DND-41 (cell line): ENCODE results near the gene PBRM1.

ENCODE experiments used
- ATAC-seq: fragments of 200-7000 bp; cut with Tn5 transposase; 3 replicates; pipeline ENCODE4 v1.9.1; 2021; ENCODE audit warnings: low read depth; ENCODE audit not compliant: insufficient read depth
- DNase-seq: peaks from one replicate; pipeline ENCODE4 v3.0.0-alpha.2; 2020
- H2AFZ ChIP-seq: 2 replicates; pipeline ENCODE4 v1.6.0; 2012; ENCODE audit warnings: low read depth, low read length
- H3K27ac ChIP-seq: 2 replicates; pipeline ENCODE4 v1.5.1; 2012; ENCODE audit warnings: low read length, inconsistent platforms
- H3K27me3 ChIP-seq: fragments of 200-600 bp; sonication (generic); 2 replicates; pipeline ENCODE4 v1.6.0; 2012; ENCODE audit warnings: low read length, mild to moderate bottlenecking, inconsistent platforms; ENCODE audit not compliant: insufficient read depth, poor library complexity
- H3K36me3 ChIP-seq: 2 replicates; pipeline ENCODE4 v1.5.1; 2012; ENCODE audit warnings: low read length, inconsistent platforms; ENCODE audit not compliant: insufficient read depth
- H3K4me1 ChIP-seq: 2 replicates; pipeline ENCODE4 v1.5.1; 2012; ENCODE audit warnings: mild to moderate bottlenecking, low read length; ENCODE audit not compliant: insufficient read depth
- H3K4me2 ChIP-seq: 2 replicates; pipeline ENCODE4 v1.6.0; 2012; ENCODE audit warnings: mild to moderate bottlenecking, moderate library complexity, low read length, inconsistent platforms; ENCODE audit not compliant: insufficient read depth
- H3K4me3 ChIP-seq, 2 experiments: fragments of 200-600 bp in 1 of 2; shearing (Covaris generic) in 1 of 2; 2 replicates each; pipeline ENCODE4 v1.5.1; 2012 to 2016; ENCODE audit warnings: inconsistent platforms in 2 of 2, low read length in 2 of 2, mild to moderate bottlenecking in 2 of 2, low read depth in 1 of 2, moderate library complexity in 1 of 2
- H3K79me2 ChIP-seq: 2 replicates; pipeline ENCODE4 v1.6.0; 2012; ENCODE audit warnings: low read length, inconsistent platforms; ENCODE audit not compliant: insufficient read depth
- H3K9ac ChIP-seq: 2 replicates; pipeline ENCODE4 v1.6.0; 2012; ENCODE audit warnings: low read depth, mild to moderate bottlenecking, inconsistent platforms, low read length, moderate library complexity
- H3K9me3 ChIP-seq: 2 replicates; pipeline ENCODE4 v1.5.1; 2012; ENCODE audit warnings: low read length, moderate library complexity, mild to moderate bottlenecking, inconsistent platforms; ENCODE audit not compliant: insufficient read depth, severe bottlenecking
- H4K20me1 ChIP-seq: 2 replicates; pipeline ENCODE4 v1.6.0; 2012; ENCODE audit warnings: low read length; ENCODE audit not compliant: insufficient read depth
- EZH2 ChIP-seq: IDR thresholded peaks from 3 replicates; pipeline ENCODE4 v1.6.1; 2012; ENCODE audit warnings: borderline replicate concordance, low read depth, mild to moderate bottlenecking, moderate library complexity, low read length, inconsistent platforms; ENCODE audit not compliant: severe bottlenecking
- TF ChIP-seq, protein P1 (sequence below): IDR thresholded peaks from 2 replicates; pipeline ENCODE4 v1.5.1; 2012; ENCODE audit warnings: borderline replicate concordance, low read length, moderate library complexity, mild to moderate bottlenecking; ENCODE audit not compliant: poor library complexity, severe bottlenecking; ENCODE audit errors: extremely low read depth

The PBRM1 gene

DNA sequence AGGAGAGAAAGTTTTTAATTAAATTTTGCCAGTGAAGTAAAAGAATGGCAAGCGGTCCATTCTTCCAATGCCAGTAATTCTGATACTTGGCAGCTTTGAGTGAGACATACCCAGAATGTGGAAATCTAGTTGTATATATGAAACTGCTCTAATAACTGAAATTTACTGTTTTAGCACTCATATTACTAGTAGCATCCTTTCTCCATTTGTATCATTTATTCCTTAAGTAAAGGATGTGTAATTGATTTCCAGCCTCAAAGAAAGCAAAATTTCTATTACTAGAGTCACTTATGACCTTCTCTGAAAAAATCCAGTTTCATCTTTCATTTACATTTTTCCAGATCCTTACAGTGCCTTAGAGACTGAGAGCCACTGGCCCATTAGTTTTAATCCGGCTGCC, 65.1 kb downstream of the PBRM1 start:
- no peaks in the 10 kb centered on the region for H3K4me1 ChIP-seq
- H3K27me3 ChIP-seq: no peaks in the 10 kb centered on the region
- no peak overlapping the region for H3K4me3 ChIP-seq
- no peak overlapping the region for H2AFZ ChIP-seq
- ATAC-seq: no peak
- no peak for TF ChIP-seq EZH2
- H3K27ac ChIP-seq: no peak overlapping the region
- 0 out of 2 replicates have a peak, but pooled peaks cover 3% of the 10 kb centered on the region for H4K20me1 ChIP-seq
- H3K9ac ChIP-seq: no peak overlapping the region
- no peaks in the 10 kb centered on the region for H3K9me3 ChIP-seq
- H3K4me2 ChIP-seq: no peak overlapping the region
- peaks cover 6% of the 10 kb centered on the region for H3K79me2 ChIP-seq
- peaks cover 86% of the 10 kb centered on the region for H3K36me3 ChIP-seq
- no peak for DNase-seq

DNA sequence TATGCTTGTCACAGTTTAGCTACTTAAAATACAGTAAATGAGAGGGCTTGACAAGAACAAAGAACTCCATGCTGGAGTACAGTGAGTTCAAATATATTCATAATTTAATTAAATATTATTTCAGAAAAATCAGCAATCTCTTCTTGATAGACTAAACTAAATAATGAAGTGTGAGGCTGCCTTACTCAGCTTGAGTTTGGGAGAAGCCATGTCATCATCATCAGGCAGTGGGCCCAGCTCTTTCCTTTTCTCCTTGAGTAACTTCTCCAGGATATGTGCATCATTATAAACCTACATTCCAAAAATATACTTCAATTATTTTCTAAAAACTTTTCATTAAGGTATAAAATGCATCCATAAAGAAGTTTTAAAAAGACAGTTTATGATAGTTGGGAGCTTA, 70.5 kb downstream of the PBRM1 start:
- H3K27me3 ChIP-seq: no peaks in the 10 kb centered on the region
- DNase-seq (no peak), ATAC-seq (no peak)
- H4K20me1 ChIP-seq: no peaks in the 10 kb centered on the region
- peaks cover 93% of the 10 kb centered on the region for H3K36me3 ChIP-seq
- H3K27ac ChIP-seq: no peak overlapping the region
- TF ChIP-seq, protein P1, sequence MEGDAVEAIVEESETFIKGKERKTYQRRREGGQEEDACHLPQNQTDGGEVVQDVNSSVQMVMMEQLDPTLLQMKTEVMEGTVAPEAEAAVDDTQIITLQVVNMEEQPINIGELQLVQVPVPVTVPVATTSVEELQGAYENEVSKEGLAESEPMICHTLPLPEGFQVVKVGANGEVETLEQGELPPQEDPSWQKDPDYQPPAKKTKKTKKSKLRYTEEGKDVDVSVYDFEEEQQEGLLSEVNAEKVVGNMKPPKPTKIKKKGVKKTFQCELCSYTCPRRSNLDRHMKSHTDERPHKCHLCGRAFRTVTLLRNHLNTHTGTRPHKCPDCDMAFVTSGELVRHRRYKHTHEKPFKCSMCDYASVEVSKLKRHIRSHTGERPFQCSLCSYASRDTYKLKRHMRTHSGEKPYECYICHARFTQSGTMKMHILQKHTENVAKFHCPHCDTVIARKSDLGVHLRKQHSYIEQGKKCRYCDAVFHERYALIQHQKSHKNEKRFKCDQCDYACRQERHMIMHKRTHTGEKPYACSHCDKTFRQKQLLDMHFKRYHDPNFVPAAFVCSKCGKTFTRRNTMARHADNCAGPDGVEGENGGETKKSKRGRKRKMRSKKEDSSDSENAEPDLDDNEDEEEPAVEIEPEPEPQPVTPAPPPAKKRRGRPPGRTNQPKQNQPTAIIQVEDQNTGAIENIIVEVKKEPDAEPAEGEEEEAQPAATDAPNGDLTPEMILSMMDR: no peak
- no peak for TF ChIP-seq EZH2
- H2AFZ ChIP-seq: no peak overlapping the region
- no peak overlapping the region for H3K4me2 ChIP-seq
- H3K79me2 ChIP-seq: no peaks in the 10 kb centered on the region; the same call in 1 of the 2 replicates
- no peak overlapping the region for H3K4me3 ChIP-seq
- no peaks in the 10 kb centered on the region for H3K4me1 ChIP-seq
- H3K9me3 ChIP-seq: no peaks in the 10 kb centered on the region
- H3K9ac ChIP-seq: no peak overlapping the region

DNA sequence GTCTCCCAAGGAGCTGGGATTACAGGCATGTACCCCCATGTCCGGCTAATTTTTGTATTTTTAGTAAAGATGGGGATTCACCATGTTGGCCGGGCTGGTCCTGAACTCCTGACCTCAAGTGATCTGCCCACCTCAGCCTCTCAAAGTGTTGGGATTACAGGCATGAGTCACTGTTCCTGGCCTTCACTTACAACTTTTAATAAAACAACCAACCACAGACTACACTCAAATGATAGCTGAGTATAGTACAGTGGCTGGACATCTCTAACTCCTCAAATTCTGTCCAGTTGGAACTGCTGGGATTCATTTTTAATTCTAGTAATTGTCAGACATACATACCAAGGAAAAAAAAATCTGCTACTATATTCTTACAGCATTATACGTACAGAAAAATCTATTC, 71.0 kb downstream of the PBRM1 start:
- DNase-seq (no peak), ATAC-seq (no peak)
- no peak overlapping the region for H3K9ac ChIP-seq
- peaks cover 3% of the 10 kb centered on the region; the same call in 1 of the 2 replicates for H3K79me2 ChIP-seq
- H3K4me2 ChIP-seq: no peak overlapping the region
- TF ChIP-seq, protein P1: no peak
- TF ChIP-seq EZH2: no peak
- no peak overlapping the region for H3K27ac ChIP-seq
- no peaks in the 10 kb centered on the region for H4K20me1 ChIP-seq
- H3K9me3 ChIP-seq: no peaks in the 10 kb centered on the region
- H3K4me1 ChIP-seq: no peaks in the 10 kb centered on the region
- H3K4me3 ChIP-seq: no peak overlapping the region
- no peaks in the 10 kb centered on the region for H3K27me3 ChIP-seq
- no peak overlapping the region for H2AFZ ChIP-seq
- peaks cover 93% of the 10 kb centered on the region for H3K36me3 ChIP-seq

DNA sequence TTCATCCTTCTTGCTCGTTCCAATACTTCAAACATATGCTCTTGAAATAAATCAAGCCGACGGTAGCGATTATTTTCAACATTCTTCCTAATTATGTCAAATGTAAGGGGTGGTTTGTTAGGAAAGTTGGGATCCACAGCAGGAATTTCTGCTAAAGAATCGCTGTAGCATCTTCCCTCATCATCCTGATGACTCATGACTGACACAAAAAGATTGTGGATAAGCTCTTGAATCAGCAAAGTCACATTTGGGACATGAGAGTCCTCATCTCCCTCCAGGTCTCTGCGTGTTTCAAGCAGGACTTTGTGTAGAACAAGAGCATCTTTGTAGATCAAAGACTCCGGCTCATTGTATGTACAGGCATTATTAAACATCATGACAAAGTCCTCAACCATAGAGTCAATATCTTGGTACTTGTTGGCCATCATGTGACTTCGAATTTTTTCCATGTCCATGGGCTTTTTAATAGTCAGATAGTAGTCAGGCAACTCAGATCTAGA, 76.3 kb downstream of the PBRM1 start:
- Histone ChIP-seq H3K27ac (no peak overlapping the region), H3K4me2 (no peak overlapping the region), H3K9me3 (no peaks in the 10 kb centered on the region), H2AFZ (no peak overlapping the region), H3K4me3 (no peak overlapping the region), H3K9ac (no peak overlapping the region), H3K36me3 (peaks cover 95% of the 10 kb centered on the region), H3K27me3 (no peaks in the 10 kb centered on the region), H4K20me1 (no peaks in the 10 kb centered on the region; the same call in 1 of the 2 replicates), H3K79me2 (peaks cover 37% of the 10 kb centered on the region), H3K4me1 (no peaks in the 10 kb centered on the region)
- ATAC-seq (no peak), DNase-seq (no peak)
- no peak for TF ChIP-seq EZH2
- TF ChIP-seq, protein P1: no peak
